ENCODE data around the gene CACFD1.

CACFD1 gene

DNA sequence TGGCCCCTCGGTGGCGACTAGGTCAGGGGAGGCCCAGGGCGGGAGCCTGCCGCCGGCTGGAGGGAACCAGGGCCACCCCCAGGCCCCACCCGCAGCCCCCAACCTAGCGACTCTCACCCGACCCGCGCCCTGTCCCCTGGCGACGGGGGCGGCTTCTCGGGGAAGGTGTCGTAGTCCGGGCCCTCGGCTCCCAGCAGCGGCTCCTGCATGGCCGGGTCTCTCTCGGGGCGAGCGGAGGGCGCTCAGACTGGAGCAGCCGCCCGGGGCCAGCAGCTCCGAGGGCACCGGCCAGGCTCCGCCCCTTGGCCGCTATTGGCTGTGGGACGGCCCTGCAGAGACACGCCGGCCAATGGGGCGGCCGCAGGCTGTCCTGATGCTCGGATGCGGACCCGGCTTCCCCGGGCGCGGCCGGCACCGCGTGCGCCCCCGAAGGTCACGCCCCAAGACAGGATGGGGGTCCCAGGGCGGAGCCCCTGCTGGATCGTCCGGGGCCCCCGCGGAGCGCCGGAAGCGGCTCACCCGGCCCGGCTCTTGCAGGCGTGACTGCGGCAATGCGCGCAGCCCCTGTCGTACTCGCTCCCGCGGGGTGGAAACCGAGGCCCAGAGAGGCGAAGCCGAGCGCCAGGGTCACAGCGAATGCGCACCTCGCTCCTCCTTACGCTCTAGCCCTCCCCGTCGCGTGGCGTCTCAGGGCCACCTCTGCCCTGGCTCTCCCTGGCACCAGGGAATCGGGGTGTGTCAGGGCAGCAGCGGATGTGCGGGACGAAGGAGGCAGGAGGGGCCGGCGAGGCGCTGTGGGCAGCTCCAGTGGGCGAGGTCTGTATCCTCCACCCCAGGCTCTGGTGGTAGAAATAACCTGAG lies 19.3 kb downstream of the CACFD1 start, which contains the start of gene SLC2A6:
Gene SLC2A6, minus strand, starts transcription at position 249 of the 861 bp plus-strand sequence. Its CDS starts 40 bp downstream, at position 209.
- in situ Hi-C loops (cut with MboI; ENCODE audit: low sequenced_read_pairs), result no loop called here

GRCh38 chr9:133483611-133484010 lies 23.8 kb downstream of the CACFD1 start:
- in situ Hi-C loops (cut with MboI; ENCODE audit: low sequenced_read_pairs), result no loop called here

GRCh38 chr9:133484671-133485437 lies 25.1 kb downstream of the CACFD1 start:
- in situ Hi-C loops (cut with MboI; ENCODE audit: low sequenced_read_pairs), result no loop called here

GRCh38 chr9:133485531-133486260 lies 25.9 kb downstream of the CACFD1 start:
- in situ Hi-C loops (cut with MboI; ENCODE audit: low sequenced_read_pairs), result no loop called here

- in situ Hi-C loops (cut with MboI; ENCODE audit: low sequenced_read_pairs), result no loop called here
Observed at GRCh38 chr9:133487331-133487725, 27.6 kb downstream of the CACFD1 start.

GRCh38 chr9:133488686-133489252 lies 29.0 kb downstream of the CACFD1 start:
- in situ Hi-C loops (cut with MboI; ENCODE audit: low sequenced_read_pairs), result no loop called here

GRCh38 chr9:133489253-133490190 lies 29.7 kb downstream of the CACFD1 start:
- in situ Hi-C loops (cut with MboI; ENCODE audit: low sequenced_read_pairs), result no loop called here

- in situ Hi-C loops (cut with MboI; ENCODE audit: low sequenced_read_pairs), result no loop called here
Observed at GRCh38 chr9:133490201-133490681, 30.5 kb downstream of the CACFD1 start.

- in situ Hi-C loops (cut with MboI; ENCODE audit: low sequenced_read_pairs), result no loop called here
Observed at GRCh38 chr9:133490865-133491655, 31.3 kb downstream of the CACFD1 start.

GRCh38 chr9:133491656-133491925 lies 31.8 kb downstream of the CACFD1 start:
- in situ Hi-C loops (cut with MboI; ENCODE audit: low sequenced_read_pairs), result no loop called here

- in situ Hi-C loops (cut with MboI; ENCODE audit: low sequenced_read_pairs), result no loop called here
Observed at GRCh38 chr9:133492061-133493021, 32.6 kb downstream of the CACFD1 start.

DNA sequence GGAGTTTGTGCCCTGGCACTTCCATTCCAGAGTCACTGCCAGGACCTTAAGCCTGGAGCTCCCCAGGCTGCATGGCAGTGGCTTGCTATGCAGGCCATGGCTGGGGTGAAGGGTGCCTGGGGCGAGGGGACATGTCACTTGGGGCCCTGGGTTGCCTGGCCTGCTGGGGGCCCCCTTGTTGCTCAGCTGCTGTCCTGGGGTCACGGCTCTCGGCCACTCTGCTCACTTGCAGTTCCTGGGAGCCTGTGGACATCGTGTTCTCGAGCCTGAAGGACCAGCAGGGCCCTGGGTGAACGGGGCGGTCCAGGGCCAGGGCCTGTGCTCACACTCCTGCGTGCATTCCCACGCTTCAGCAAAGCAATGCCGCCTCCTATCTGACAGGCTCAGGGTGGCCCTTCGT lies 33.6 kb downstream of the CACFD1 start:
- in situ Hi-C loops (cut with MboI; ENCODE audit: low sequenced_read_pairs), result no loop called here

- in situ Hi-C loops (cut with MboI; ENCODE audit: low sequenced_read_pairs), result no loop called here
Observed at GRCh38 chr9:133493845-133494540, 34.2 kb downstream of the CACFD1 start.

DNA sequence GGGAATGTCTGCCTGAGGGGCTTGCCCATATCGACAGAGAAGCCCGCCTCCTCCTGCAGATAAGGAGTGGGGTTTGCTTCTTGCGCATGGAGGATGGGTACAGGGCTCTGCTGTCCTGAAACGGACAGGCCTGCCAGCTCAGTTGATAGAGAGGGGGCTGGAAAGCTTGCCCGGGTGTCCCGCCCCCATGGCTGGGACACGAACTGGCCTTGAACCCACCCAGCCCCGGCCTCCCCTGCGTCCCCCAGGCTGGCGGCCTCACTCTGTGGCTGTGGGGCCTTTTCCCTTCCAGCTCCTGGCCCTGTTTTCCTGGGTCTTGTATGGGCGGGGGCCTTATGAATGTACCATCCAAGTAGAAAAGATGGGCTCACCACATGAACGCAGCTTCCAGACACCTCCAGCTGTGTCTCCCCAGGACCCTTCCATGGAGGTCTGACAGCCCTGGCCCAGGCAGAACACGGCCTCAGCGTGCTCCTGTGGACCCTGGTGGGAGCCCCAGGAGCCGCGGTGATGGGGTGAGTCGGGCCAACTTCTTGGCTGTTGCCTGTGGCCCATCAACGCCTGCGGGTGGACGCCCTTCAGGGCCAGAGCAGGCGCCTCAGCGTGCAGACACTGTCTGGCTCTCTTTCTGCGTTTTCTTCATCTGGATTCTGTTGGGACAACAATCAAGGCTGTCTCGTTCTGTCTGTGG lies 35.0 kb downstream of the CACFD1 start:
- in situ Hi-C loops (cut with MboI; ENCODE audit: low sequenced_read_pairs), result no loop called here

- in situ Hi-C loops (cut with MboI; ENCODE audit: low sequenced_read_pairs), result no loop called here
Observed at GRCh38 chr9:133495327-133496293, 35.8 kb downstream of the CACFD1 start.
